ENCODE data around the gene EBI3.

EBI3 gene

DNA sequence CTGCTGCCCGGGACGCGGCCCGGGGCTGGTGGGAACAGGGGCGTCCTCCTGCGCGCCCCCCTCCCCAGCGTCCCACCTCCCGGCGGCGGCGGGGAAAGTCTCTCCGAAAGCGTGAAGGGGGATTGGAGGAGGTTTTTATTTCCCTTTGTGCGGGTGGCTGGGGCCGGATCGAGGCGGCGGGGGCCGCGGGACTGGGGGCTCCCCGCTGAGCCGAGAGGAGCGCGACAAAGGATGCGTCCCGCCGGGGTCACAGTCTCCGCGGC is 49.9 kb downstream of the EBI3 start:
- TF ChIP-seq POLR2AphosphoS5 (IDR thresholded peaks at IDR 0.05; ENCODE audit: low read depth, low read length) = no peak
- TF ChIP-seq SIN3A (IDR thresholded peaks at IDR 0.05; ENCODE audit: borderline replicate concordance, insufficient read depth, low read length) = no peak
- TF ChIP-seq REST (IDR thresholded peaks at IDR 0.05; ENCODE audit: insufficient read depth in 1 of 2, low read depth in 2 of 2, low read length in 2 of 2) = no peak
- no peak for TF ChIP-seq FOXP2 (optimal IDR thresholded peaks at IDR 0.05; ENCODE audit: borderline replicate concordance, extremely low read depth, extremely low read length, insufficient read depth)
- TF ChIP-seq TAF1 (IDR thresholded peaks at IDR 0.05; ENCODE audit: borderline replicate concordance, insufficient read depth, low read length) = no peak

DNA sequence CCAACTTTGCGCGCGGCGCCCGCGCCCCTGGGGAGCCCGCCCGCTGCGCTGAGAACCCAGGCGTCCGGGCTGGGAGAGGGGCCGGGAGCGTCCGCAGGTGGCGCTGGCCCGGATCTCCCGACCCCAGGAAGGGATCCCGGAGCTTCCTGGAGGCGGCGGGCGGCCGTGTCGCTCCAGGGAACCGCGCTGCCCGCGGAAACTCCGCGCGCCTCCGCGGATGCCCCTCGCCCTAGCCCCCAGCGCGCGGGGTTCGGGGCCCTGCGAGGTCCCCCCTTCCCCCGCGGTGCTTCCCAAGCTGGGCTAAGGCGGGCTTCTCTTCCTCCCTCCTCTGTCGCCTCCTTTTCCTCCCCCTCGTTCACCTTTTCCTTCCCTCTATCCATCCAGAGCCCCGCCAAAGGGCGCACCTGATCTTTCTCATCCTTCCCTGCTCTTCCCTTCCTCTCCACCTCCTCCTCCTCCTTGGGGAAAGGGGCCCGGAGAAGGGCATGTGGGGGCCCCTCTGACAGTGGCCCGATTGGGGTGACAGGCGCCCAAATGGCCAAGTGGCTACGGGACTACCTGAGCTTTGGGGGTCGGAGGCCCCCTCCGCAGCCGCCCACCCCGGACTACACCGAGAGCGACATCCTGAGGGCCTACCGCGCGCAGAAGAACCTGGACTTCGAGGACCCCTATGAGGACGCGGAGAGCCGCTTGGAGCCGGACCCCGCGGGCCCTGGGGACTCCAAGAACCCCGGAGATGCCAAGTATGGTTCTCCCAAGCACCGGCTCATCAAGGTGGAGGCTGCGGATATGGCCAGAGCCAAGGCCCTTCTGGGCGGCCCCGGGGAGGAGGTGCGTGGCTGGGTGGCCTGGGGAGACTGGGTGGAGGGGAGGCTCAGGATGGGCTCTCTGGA is 50.5 kb downstream of the EBI3 start:
- TF ChIP-seq TAF1 (IDR thresholded peaks at IDR 0.05; ENCODE audit: borderline replicate concordance, insufficient read depth, low read length) = no peak
- no peak for TF ChIP-seq SIN3A (IDR thresholded peaks at IDR 0.05; ENCODE audit: borderline replicate concordance, insufficient read depth, low read length)
- no peak for TF ChIP-seq POLR2AphosphoS5 (IDR thresholded peaks at IDR 0.05; ENCODE audit: low read depth, low read length)
- no peak for TF ChIP-seq FOXP2 (optimal IDR thresholded peaks at IDR 0.05; ENCODE audit: borderline replicate concordance, extremely low read depth, extremely low read length, insufficient read depth)
- TF ChIP-seq REST (IDR thresholded peaks at IDR 0.05; ENCODE audit: insufficient read depth in 1 of 2, low read depth in 2 of 2, low read length in 2 of 2) = no peak

DNA sequence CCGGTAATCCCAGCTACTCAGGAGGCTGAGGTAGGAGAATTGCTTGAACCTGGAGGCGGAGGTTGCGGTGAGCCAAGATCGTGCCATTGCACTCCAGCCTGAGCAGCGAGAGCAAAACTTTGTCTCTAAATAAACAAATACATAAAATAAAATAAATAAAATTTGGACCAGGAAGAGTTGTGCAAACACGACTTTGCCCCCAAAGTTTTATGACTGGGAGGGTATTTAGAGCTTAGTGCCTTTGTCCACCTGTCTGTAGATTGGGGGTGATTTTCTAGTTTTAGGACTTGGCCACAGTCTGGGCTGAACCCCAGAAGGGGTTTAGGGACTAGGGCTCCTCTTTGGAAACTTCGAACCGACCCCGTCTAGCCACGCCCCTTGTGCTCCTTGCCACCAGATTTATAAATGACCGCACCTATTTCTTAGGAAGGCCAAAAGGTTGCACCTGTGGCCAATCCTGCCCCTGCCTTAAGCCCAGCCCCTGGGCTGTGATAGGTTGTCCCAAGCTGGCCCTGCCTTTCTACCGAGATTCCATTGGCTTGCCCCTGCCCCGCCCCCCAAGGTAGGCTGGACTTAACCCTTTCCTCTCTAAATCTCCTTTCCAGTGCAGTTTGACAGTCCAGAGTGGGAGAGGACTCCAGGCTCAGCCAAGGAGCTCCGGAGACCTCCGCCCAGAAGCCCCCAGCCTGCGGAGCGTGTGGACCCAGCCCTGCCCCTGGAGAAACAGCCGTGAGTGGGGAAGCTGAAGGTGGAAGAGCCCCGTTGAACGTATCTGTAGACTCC is 55.0 kb downstream of the EBI3 start:
- TF ChIP-seq SIN3A (IDR thresholded peaks at IDR 0.05; ENCODE audit: borderline replicate concordance, insufficient read depth, low read length) (no peak), REST (IDR thresholded peaks at IDR 0.05; ENCODE audit: insufficient read depth in 1 of 2, low read depth in 2 of 2, low read length in 2 of 2) (no peak), FOXP2 (optimal IDR thresholded peaks at IDR 0.05; ENCODE audit: borderline replicate concordance, extremely low read depth, extremely low read length, insufficient read depth) (no peak), POLR2AphosphoS5 (IDR thresholded peaks at IDR 0.05; ENCODE audit: low read depth, low read length) (no peak), TAF1 (IDR thresholded peaks at IDR 0.05; ENCODE audit: borderline replicate concordance, insufficient read depth, low read length) (no peak)

DNA sequence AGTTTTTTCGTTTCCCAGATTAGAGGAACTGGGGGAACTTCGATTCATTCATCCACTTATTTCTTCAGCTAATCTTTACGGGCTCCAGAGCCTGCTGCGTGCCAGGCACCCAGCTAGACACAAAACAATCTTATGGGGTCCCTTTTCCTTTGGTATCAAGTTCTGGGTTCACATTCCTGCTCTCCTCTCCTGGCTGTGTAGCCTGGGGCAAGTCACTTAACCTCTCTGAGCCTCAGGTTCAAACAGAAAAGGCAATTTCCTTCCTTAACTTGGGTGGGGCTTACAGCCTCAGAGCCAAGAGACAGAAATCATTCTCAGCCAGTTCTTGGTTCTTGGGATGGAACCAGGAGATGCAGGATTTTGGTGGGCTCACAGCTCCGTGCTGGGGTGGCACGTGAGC is 55.7 kb downstream of the EBI3 start:
- no peak for TF ChIP-seq TAF1 (IDR thresholded peaks at IDR 0.05; ENCODE audit: borderline replicate concordance, insufficient read depth, low read length)
- no peak for TF ChIP-seq POLR2AphosphoS5 (IDR thresholded peaks at IDR 0.05; ENCODE audit: low read depth, low read length)
- no peak for TF ChIP-seq FOXP2 (optimal IDR thresholded peaks at IDR 0.05; ENCODE audit: borderline replicate concordance, extremely low read depth, extremely low read length, insufficient read depth)

Measured in PFSK-1 (cell line).